HepG2 (cell line): ENCODE data around the gene TCFL5. TPM values are rescaled to one million over a fixed set of nuclear protein-coding genes. Genes with fewer than 3 reads are reported as not detected.

Experiments used
- AGO2 ChIP-seq: fragments of 200-400 bp; formaldehyde crosslinking; optimal IDR thresholded peaks from 2 replicates; pipeline ENCODE3; 2017; ENCODE audit warnings: mild to moderate bottlenecking, low read depth, low read length, moderate library complexity
- HNRNPH1 ChIP-seq: fragments of 200-400 bp; formaldehyde crosslinking; optimal IDR thresholded peaks from 2 replicates; pipeline ENCODE3; 2017; ENCODE audit warnings: mild to moderate bottlenecking, low read depth, low read length
- HNRNPL ChIP-seq: fragments of 200-400 bp; formaldehyde crosslinking; IDR thresholded peaks from 2 replicates; pipeline ENCODE4 v1.6.1; 2017; ENCODE audit warnings: mild to moderate bottlenecking, low read depth, low read length
- HOXA3 ChIP-seq: sonication (generic); formaldehyde crosslinking; IDR thresholded peaks from 2 replicates; pipeline ENCODE4 v1.5.0; 2020; ENCODE audit warnings: missing genetic modification reagents
- JARID2 ChIP-seq: sonication (generic); formaldehyde crosslinking; IDR thresholded peaks from 2 replicates; pipeline ENCODE4 v1.8.1; 2023; ENCODE audit warnings: missing genetic modification reagents, inconsistent platforms; ENCODE audit not compliant: insufficient replicate concordance
- NFE2L1 ChIP-seq: sonication (generic); formaldehyde crosslinking; IDR thresholded peaks from 2 replicates; pipeline ENCODE4 v1.4.0; 2020; ENCODE audit warnings: missing genetic modification reagents, mild to moderate bottlenecking, borderline replicate concordance
- NR2F6 ChIP-seq, 2 experiments: IDR thresholded peaks; 2 replicates each; pipeline ENCODE4 v1.6.1; 2016; ENCODE audit warnings: antibody characterized with exemption in 1 of 2, mild to moderate bottlenecking in 1 of 2
- PAF1 ChIP-seq: IDR thresholded peaks from 2 replicates; pipeline ENCODE4 v1.6.1; 2016; ENCODE audit warnings: missing genetic modification reagents, missing compliant biosample characterization
- PCBP2 ChIP-seq: fragments of 200-400 bp; formaldehyde crosslinking; optimal IDR thresholded peaks from 2 replicates; pipeline ENCODE3; 2018; ENCODE audit warnings: low read length, low read depth; ENCODE audit not compliant: poor library complexity, severe bottlenecking
- POLR2A ChIP-seq, 2 experiments: IDR thresholded peaks; 2 replicates each; pipeline ENCODE4 v1.6.1; 2011; ENCODE audit warnings: low read depth in 2 of 2, low read length in 2 of 2, mild to moderate bottlenecking in 1 of 2, moderate library complexity in 1 of 2; ENCODE audit not compliant: insufficient read depth in 1 of 2
- POLR2AphosphoS5 ChIP-seq: IDR thresholded peaks from 2 replicates; pipeline ENCODE4 v1.6.1; 2012; ENCODE audit warnings: low read depth, low read length
- SALL1 ChIP-seq: sonication (generic); formaldehyde crosslinking; IDR thresholded peaks from 2 replicates; pipeline ENCODE4 v1.8.0; 2022; ENCODE audit warnings: mild to moderate bottlenecking, missing genetic modification reagents
- SRSF9 ChIP-seq: fragments of 200-400 bp; formaldehyde crosslinking; IDR thresholded peaks from 2 replicates; pipeline ENCODE4 v1.6.1; 2018; ENCODE audit warnings: borderline replicate concordance, mild to moderate bottlenecking, low read depth, low read length; ENCODE audit not compliant: insufficient read depth, poor library complexity, severe bottlenecking
- TRIM24 ChIP-seq: sonication (generic); formaldehyde crosslinking; IDR thresholded peaks from 2 replicates; pipeline ENCODE4 v1.8.0; 2022; ENCODE audit warnings: mild to moderate bottlenecking, missing genetic modification reagents
- WIZ ChIP-seq: sonication (generic); formaldehyde crosslinking; IDR thresholded peaks from 2 replicates; pipeline ENCODE4 v1.5.1; 2020; ENCODE audit warnings: mild to moderate bottlenecking, missing genetic modification reagents
- ZBTB7B ChIP-seq: sonication (generic); formaldehyde crosslinking; IDR thresholded peaks from 2 replicates; pipeline ENCODE4 v1.4.0; 2020; ENCODE audit warnings: missing genetic modification reagents
- ZNF225 ChIP-seq: sonication (generic); formaldehyde crosslinking; IDR thresholded peaks from 2 replicates; pipeline ENCODE4 v1.4.0; 2020; ENCODE audit warnings: mild to moderate bottlenecking, missing genetic modification reagents
- ZNF335 ChIP-seq: sonication (generic); formaldehyde crosslinking; IDR thresholded peaks from 2 replicates; pipeline ENCODE4 v1.4.0; 2020; ENCODE audit warnings: missing genetic modification reagents
- ZNF343 ChIP-seq: sonication (generic); formaldehyde crosslinking; IDR thresholded peaks from 2 replicates; pipeline ENCODE4 v1.4.0; 2020; ENCODE audit warnings: mild to moderate bottlenecking, missing genetic modification reagents
- ZNF547 ChIP-seq: sonication (generic); formaldehyde crosslinking; IDR thresholded peaks from 2 replicates; pipeline ENCODE4 v1.5.1; 2020; ENCODE audit warnings: mild to moderate bottlenecking, missing genetic modification reagents
- ZNF616 ChIP-seq: sonication (generic); formaldehyde crosslinking; IDR thresholded peaks from 2 replicates; pipeline ENCODE4 v1.5.0; 2020; ENCODE audit warnings: low read depth, mild to moderate bottlenecking, missing genetic modification reagents
- ZNF660 ChIP-seq: sonication (generic); formaldehyde crosslinking; IDR thresholded peaks from 2 replicates; pipeline ENCODE4 v1.5.1; 2020; ENCODE audit warnings: mild to moderate bottlenecking, low read depth, missing genetic modification reagents, borderline replicate concordance
- ZNF83 ChIP-seq: sonication (generic); formaldehyde crosslinking; IDR thresholded peaks from 2 replicates; pipeline ENCODE4 v1.4.0; 2020; ENCODE audit warnings: missing genetic modification reagents, mild to moderate bottlenecking, borderline replicate concordance
- ZSCAN9 ChIP-seq: IDR thresholded peaks from 2 replicates; pipeline ENCODE4 v1.6.1; 2016; ENCODE audit warnings: borderline replicate concordance
- polyA plus RNA-seq, 8 experiments: library from polyadenylated mRNA; depleted of rRNA in 3 of 8; stranded (reverse) in 7 of 8; unstranded in 1 of 8; fragments of >200 nt; fragmentation: Illumina TruSeq in 4 of 8; extraction: Trizol in 4 of 8; gene quantifications; 2 replicates each; pipeline versions ENCODE4 v1.2.1 to v1.2.3, GENCODE V29; 2011 to 2016; ENCODE audit warnings: low read depth in 4 of 8, missing spikeins in 1 of 8, mixed read lengths in 1 of 8; ENCODE audit not compliant: insufficient read depth in 1 of 8
- total RNA-seq, 5 experiments: library from RNA; depleted of rRNA; stranded (reverse); fragments of >200 nt; fragmentation: Illumina TruSeq; extraction: Trizol; gene quantifications; 2 replicates each; pipeline ENCODE4 v1.2.3, GENCODE V29; 2016; ENCODE audit warnings: low read depth in 1 of 5
- TF ChIP-seq, protein P1 (sequence below): sonication (generic); formaldehyde crosslinking; IDR thresholded peaks from 2 replicates; pipeline ENCODE4 v1.5.0; 2020; ENCODE audit warnings: missing genetic modification reagents
- TF ChIP-seq, protein P2 (sequence below): sonication (generic); formaldehyde crosslinking; IDR thresholded peaks from 2 replicates; pipeline ENCODE4; 2020; ENCODE audit warnings: missing genetic modification reagents, mild to moderate bottlenecking, borderline replicate concordance

TCFL5 gene
- total and polyA plus RNA-seq, 2 of the 13 experiments (the other 11 are each of a cell fraction or from before 2014, with no cell fraction given): 14.8 to 20.0 TPM

GRCh38 chr20:62885896-62886708 is 24.5 kb upstream of the TCFL5 start (continued):
- TF ChIP-seq ZNF616 (CRISPR knock-in tag): no peak
- no peak for TF ChIP-seq PCBP2
- TF ChIP-seq POLR2AphosphoS5: peak; percentile 26; the same call in 1 of the 2 replicates
- TF ChIP-seq, protein P1, sequence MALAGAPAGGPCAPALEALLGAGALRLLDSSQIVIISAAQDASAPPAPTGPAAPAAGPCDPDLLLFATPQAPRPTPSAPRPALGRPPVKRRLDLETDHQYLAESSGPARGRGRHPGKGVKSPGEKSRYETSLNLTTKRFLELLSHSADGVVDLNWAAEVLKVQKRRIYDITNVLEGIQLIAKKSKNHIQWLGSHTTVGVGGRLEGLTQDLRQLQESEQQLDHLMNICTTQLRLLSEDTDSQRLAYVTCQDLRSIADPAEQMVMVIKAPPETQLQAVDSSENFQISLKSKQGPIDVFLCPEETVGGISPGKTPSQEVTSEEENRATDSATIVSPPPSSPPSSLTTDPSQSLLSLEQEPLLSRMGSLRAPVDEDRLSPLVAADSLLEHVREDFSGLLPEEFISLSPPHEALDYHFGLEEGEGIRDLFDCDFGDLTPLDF (CRISPR knock-in tag): no peak
- TF ChIP-seq, protein P2, sequence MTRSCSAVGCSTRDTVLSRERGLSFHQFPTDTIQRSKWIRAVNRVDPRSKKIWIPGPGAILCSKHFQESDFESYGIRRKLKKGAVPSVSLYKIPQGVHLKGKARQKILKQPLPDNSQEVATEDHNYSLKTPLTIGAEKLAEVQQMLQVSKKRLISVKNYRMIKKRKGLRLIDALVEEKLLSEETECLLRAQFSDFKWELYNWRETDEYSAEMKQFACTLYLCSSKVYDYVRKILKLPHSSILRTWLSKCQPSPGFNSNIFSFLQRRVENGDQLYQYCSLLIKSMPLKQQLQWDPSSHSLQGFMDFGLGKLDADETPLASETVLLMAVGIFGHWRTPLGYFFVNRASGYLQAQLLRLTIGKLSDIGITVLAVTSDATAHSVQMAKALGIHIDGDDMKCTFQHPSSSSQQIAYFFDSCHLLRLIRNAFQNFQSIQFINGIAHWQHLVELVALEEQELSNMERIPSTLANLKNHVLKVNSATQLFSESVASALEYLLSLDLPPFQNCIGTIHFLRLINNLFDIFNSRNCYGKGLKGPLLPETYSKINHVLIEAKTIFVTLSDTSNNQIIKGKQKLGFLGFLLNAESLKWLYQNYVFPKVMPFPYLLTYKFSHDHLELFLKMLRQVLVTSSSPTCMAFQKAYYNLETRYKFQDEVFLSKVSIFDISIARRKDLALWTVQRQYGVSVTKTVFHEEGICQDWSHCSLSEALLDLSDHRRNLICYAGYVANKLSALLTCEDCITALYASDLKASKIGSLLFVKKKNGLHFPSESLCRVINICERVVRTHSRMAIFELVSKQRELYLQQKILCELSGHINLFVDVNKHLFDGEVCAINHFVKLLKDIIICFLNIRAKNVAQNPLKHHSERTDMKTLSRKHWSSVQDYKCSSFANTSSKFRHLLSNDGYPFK: 0 out of 2 replicates have a peak, but pooled peaks have one; percentile 22
- TF ChIP-seq TRIM24 (CRISPR knock-in tag): no peak
- TF ChIP-seq SALL1 (CRISPR knock-in tag): no peak
- peak; percentile 99 for TF ChIP-seq AGO2
- no peak for TF ChIP-seq ZSCAN9 (CRISPR knock-in tag)
- peak; percentile 49; the same call in 1 of the 2 replicates for TF ChIP-seq NR2F6 (IDR thresholded peaks at IDR 0.05)
- peak; percentile 55; the same call in 1 of the 2 replicates for TF ChIP-seq NR2F6 (CRISPR knock-in tag; IDR thresholded peaks at IDR 0.05)
- no peak for TF ChIP-seq ZNF335 (CRISPR knock-in tag)
- no peak for TF ChIP-seq WIZ (CRISPR knock-in tag)
- TF ChIP-seq HNRNPL: peak; percentile 81
- 0 out of 4 replicates have a peak, but pooled peaks of 1 of the 2 experiments have one; percentile 50 for TF ChIP-seq POLR2A (IDR thresholded peaks at IDR 0.05; ENCODE audit: insufficient read depth in 1 of 2, low read depth in 2 of 2, low read length in 2 of 2)
- TF ChIP-seq PAF1: 0 out of 2 replicates have a peak, but pooled peaks have one; percentile 48
- TF ChIP-seq ZBTB7B (CRISPR knock-in tag): no peak
- no peak for TF ChIP-seq ZNF660 (CRISPR knock-in tag)
- TF ChIP-seq HOXA3: no peak
- TF ChIP-seq NFE2L1 (CRISPR knock-in tag): 0 out of 2 replicates have a peak, but pooled peaks have one; percentile 21
- TF ChIP-seq ZNF225: peak; percentile 30; the same call in 1 of the 2 replicates
- no peak for TF ChIP-seq ZNF547 (CRISPR knock-in tag)
- no peak for TF ChIP-seq HNRNPH1
- TF ChIP-seq ZNF83 (CRISPR knock-in tag): no peak
- TF ChIP-seq ZNF343 (CRISPR knock-in tag): no peak
- no peak for TF ChIP-seq JARID2 (CRISPR knock-in tag)
- no peak for TF ChIP-seq SRSF9
